ENCODE measurements around the gene CST6.

CST6 gene

GRCh38 chr11:66013762-66014100, 1.9 kb downstream of the CST6 start:
- Histone ChIP-seq H3K27me3 (ENCODE audit: insufficient read depth, low read length) (no peaks in the 10 kb centered on the region), H3K9me3 (ENCODE audit: low read length) (no peaks in the 10 kb centered on the region), H3K27ac (ENCODE audit: low read depth, low read length, poor library complexity, severe bottlenecking) (no peak overlapping the region), H4K20me1 (ENCODE audit: insufficient read depth, low read length) (no peaks in the 10 kb centered on the region), H3K9me2 (ENCODE audit: low read depth, low read length) (no peaks in the 10 kb centered on the region), H3K79me2 (ENCODE audit: insufficient read depth, low read length) (no peaks in the 10 kb centered on the region), H3K36me3 (ENCODE audit: insufficient read depth, low read length) (no peaks in the 10 kb centered on the region), H3K4me1 (ENCODE audit: insufficient read depth, low read length, severe bottlenecking) (no peaks in the 10 kb centered on the region), H3F3A (ENCODE audit: insufficient read depth, low read length) (no peaks in the 10 kb centered on the region), H3K4me3 (ENCODE audit: low read depth, low read length, poor library complexity, severe bottlenecking) (no peak overlapping the region), H2AFZ (ENCODE audit: low read length) (no peak overlapping the region), H3K4me2 (ENCODE audit: low read length) (no peak overlapping the region), H3K9ac (ENCODE audit: low read length) (no peak overlapping the region)
- TF ChIP-seq CTCF (IDR thresholded peaks at IDR 0.05; ENCODE audit: low read length) = no peak

GRCh38 chr11:66014804-66015453, 3.1 kb downstream of the CST6 start:
- Histone ChIP-seq H3K79me2 (ENCODE audit: insufficient read depth, low read length) (no peaks in the 10 kb centered on the region), H2AFZ (ENCODE audit: low read length) (no peak overlapping the region), H3K4me3 (ENCODE audit: low read depth, low read length, poor library complexity, severe bottlenecking) (no peak overlapping the region), H3K36me3 (ENCODE audit: insufficient read depth, low read length) (no peaks in the 10 kb centered on the region), H3K4me1 (ENCODE audit: insufficient read depth, low read length, severe bottlenecking) (no peaks in the 10 kb centered on the region), H3K9me3 (ENCODE audit: low read length) (no peaks in the 10 kb centered on the region), H3K27me3 (ENCODE audit: insufficient read depth, low read length) (no peaks in the 10 kb centered on the region), H3K27ac (ENCODE audit: low read depth, low read length, poor library complexity, severe bottlenecking) (no peak overlapping the region), H3K9me2 (ENCODE audit: low read depth, low read length) (no peaks in the 10 kb centered on the region), H3K9ac (ENCODE audit: low read length) (no peak overlapping the region), H3F3A (ENCODE audit: insufficient read depth, low read length) (no peaks in the 10 kb centered on the region), H3K4me2 (ENCODE audit: low read length) (no peak overlapping the region), H4K20me1 (ENCODE audit: insufficient read depth, low read length) (no peaks in the 10 kb centered on the region)
- no peak for TF ChIP-seq EZH2 (IDR thresholded peaks at IDR 0.05; ENCODE audit: borderline replicate concordance, low read length)
- TF ChIP-seq CTCF (IDR thresholded peaks at IDR 0.05; ENCODE audit: low read length) = no peak

- TF ChIP-seq CTCF (IDR thresholded peaks at IDR 0.05; ENCODE audit: low read length) = no peak
- no peak for TF ChIP-seq EZH2 (IDR thresholded peaks at IDR 0.05; ENCODE audit: borderline replicate concordance, low read length)
- no peak overlapping the region for H3K27ac ChIP-seq (ENCODE audit: low read depth, low read length, poor library complexity, severe bottlenecking)
Observed at GRCh38 chr11:66015454-66015881, 3.7 kb downstream of the CST6 start.

More at GRCh38 chr11:66015454-66015881, 3.7 kb downstream of the CST6 start:
- Histone ChIP-seq H3K27me3 (ENCODE audit: insufficient read depth, low read length) (no peaks in the 10 kb centered on the region), H3K79me2 (ENCODE audit: insufficient read depth, low read length) (no peaks in the 10 kb centered on the region), H3K36me3 (ENCODE audit: insufficient read depth, low read length) (no peaks in the 10 kb centered on the region), H3F3A (ENCODE audit: insufficient read depth, low read length) (no peaks in the 10 kb centered on the region), H3K4me1 (ENCODE audit: insufficient read depth, low read length, severe bottlenecking) (no peaks in the 10 kb centered on the region), H3K9me2 (ENCODE audit: low read depth, low read length) (no peaks in the 10 kb centered on the region), H3K4me2 (ENCODE audit: low read length) (no peak overlapping the region), H3K9ac (ENCODE audit: low read length) (no peak overlapping the region), H3K4me3 (ENCODE audit: low read depth, low read length, poor library complexity, severe bottlenecking) (no peak overlapping the region), H3K9me3 (ENCODE audit: low read length) (no peaks in the 10 kb centered on the region), H4K20me1 (ENCODE audit: insufficient read depth, low read length) (no peaks in the 10 kb centered on the region), H2AFZ (ENCODE audit: low read length) (no peak overlapping the region)

All from OCI-LY1 (cell line).